ENCODE results near the gene IQSEC1. TPM values are rescaled to one million over a fixed set of nuclear protein-coding genes. Genes with fewer than 3 reads are reported as not detected.

The IQSEC1 gene
- total and polyA plus RNA-seq, 9 of the 15 experiments (the other 6 are each of a cell fraction or from before 2014, with no cell fraction given): 0.56 to 39.0 (median 6.8) TPM

- peak in 1 of 2 experiments; percentile 24 for TF ChIP-seq E2F6 (IDR thresholded peaks at IDR 0.05; ENCODE audit: borderline replicate concordance in 1 of 2, extremely low read depth in 1 of 2, insufficient read depth in 1 of 2, insufficient read length in 1 of 2, low read depth in 1 of 2, low read length in 1 of 2, poor library complexity in 1 of 2, severe bottlenecking in 1 of 2)
- TF ChIP-seq TAF7 (tag; IDR thresholded peaks at IDR 0.05): no peak
Measured at GRCh38 chr3:12894629-12895028, 178.6 kb downstream of the IQSEC1 start (continued).

- Histone ChIP-seq H3K27me3 (ENCODE audit: control insufficient read depth in 2 of 2, insufficient read depth in 2 of 2, low read length in 2 of 2) (no peaks in the 10 kb centered on the region), H3K4me2 (ENCODE audit: insufficient read depth, low read length) (no peak overlapping the region), H2AFZ (ENCODE audit: low read depth, low read length) (no peak overlapping the region), H3K79me2 (ENCODE audit: control insufficient read depth, insufficient read depth, low read length) (no peaks in the 10 kb centered on the region), H3K4me1 (replicated peaks in 1 of 2; ENCODE audit: control insufficient read depth in 2 of 2, insufficient read depth in 2 of 2, low read length in 2 of 2) (peaks cover 9 to 24% of the 10 kb centered on the region in 2 experiments; a peak in 4 of 5 replicates), H3K9ac (ENCODE audit: insufficient read depth in 1 of 2, low read depth in 2 of 2, low read length in 2 of 2) (peak overlapping the region in 1 of 2 experiments; percentile 7; a peak in 1 of 4 replicates), H3K36me3 (ENCODE audit: control insufficient read depth, insufficient read depth, low read length) (0 out of 3 replicates have a peak, but pooled peaks cover 4% of the 10 kb centered on the region), H3K9me1 (ENCODE audit: control insufficient read depth, insufficient read depth, low read length) (no peaks in the 10 kb centered on the region), H4K20me1 (replicated peaks; ENCODE audit: control insufficient read depth, insufficient read depth, low read length) (peaks cover 4% of the 10 kb centered on the region; the same call in 1 of the 2 replicates), H3K9me3 (replicated peaks; ENCODE audit: control insufficient read depth, insufficient read depth, low read depth, low read length) (no peaks in the 10 kb centered on the region), H3K4me3 (no peak overlapping the region), H3K27ac (ENCODE audit: extremely low read depth, low read depth, low read length) (no peak overlapping the region)
- no peak for DNase-seq (ENCODE audit: extremely low read depth in 1 of 4, low spot score in 3 of 4)
- ATAC-seq: no peak
- TF ChIP-seq ZNF778 (CRISPR knock-in tag; IDR thresholded peaks at IDR 0.05) (no peak), CHAMP1 (IDR thresholded peaks at IDR 0.05) (no peak), IFI16 (CRISPR knock-in tag; IDR thresholded peaks at IDR 0.05) (no peak), KAT7 (CRISPR knock-in tag; IDR thresholded peaks at IDR 0.05; ENCODE audit: borderline replicate concordance) (no peak), ZNF143 (CRISPR knock-in tag; IDR thresholded peaks at IDR 0.05) (no peak)
- POLR2A ChIA-PET: interaction anchor here (0.6 kb wide), 2 partner anchors 11 to 15 kb away, joined by 3 read pairs; no protein-coding TSS in a partner anchor
- in situ Hi-C loops (cut with MboI): loop anchor here (25.0 kb wide), 1 partner anchor 757 kb away; no protein-coding TSS in a partner anchor
- CTCF ChIA-PET (ENCODE audit: low intra/inter-chr PET ratio): no interaction called here
- WGBS (ENCODE audit: insufficient coverage, low coverage, missing lambda C conversion rate): 30% methylated on average over 9 of the region's 9 CpGs
- FAIRE-seq: no peak
- intact Hi-C loops (cut with micrococcal nuclease): loop anchor here (5.0 kb wide), 1 partner anchor 37 kb away; no protein-coding TSS in a partner anchor
- no TSS peak for BruUV-seq (replicated peaks)
Measured at GRCh38 chr3:12893852-12894251, 179.4 kb downstream of the IQSEC1 start.
